Activated CD4-positive, alpha-beta T cell treated with anti-CD3 and anti-CD28 coated beads, Interleukin-2, amount 50 U/mL, for 1 hour (primary cell): ENCODE results near the gene TPST2.
A peak's percentile ranks its signal among the peaks of the same experiment; 100 is the strongest.

Source experiments
- DNase-seq: peaks from one replicate; pipeline ENCODE4 v3.0.0-alpha.2; 2020

TPST2 gene

GRCh38 chr22:26487996-26488395 is 101.9 kb downstream of the TPST2 start:
- DNase-seq = no peak

GRCh38 chr22:26486394-26486793 is 103.5 kb downstream of the TPST2 start:
- DNase-seq = no peak

- DNase-seq = no peak
Measured at GRCh38 chr22:26485806-26486390, 104.0 kb downstream of the TPST2 start.

GRCh38 chr22:26485013-26485412 is 104.9 kb downstream of the TPST2 start:
- DNase-seq = no peak

GRCh38 chr22:26484360-26484706 is 105.6 kb downstream of the TPST2 start:
- DNase-seq = no peak

GRCh38 chr22:26483439-26484359 is 106.2 kb downstream of the TPST2 start, which contains the start of the genes HPS4 and SRRD:
HPS4 (minus strand) TSS chr22:26483783; CDS start chr22:26481762, 2,021 bp downstream.
SRRD (plus strand) TSS chr22:26483877; CDS start chr22:26483891, 14 bp downstream.
- DNase-seq = peak; percentile 92

- DNase-seq = no peak
Measured at GRCh38 chr22:26483043-26483438, 106.9 kb downstream of the TPST2 start.

GRCh38 chr22:26482161-26482560 is 107.8 kb downstream of the TPST2 start:
- DNase-seq = no peak

GRCh38 chr22:26481694-26482093 is 108.2 kb downstream of the TPST2 start:
- DNase-seq = no peak

GRCh38 chr22:26481112-26481693 is 108.7 kb downstream of the TPST2 start:
- DNase-seq = no peak

- no peak for DNase-seq
Measured at GRCh38 chr22:26480611-26480932, 109.4 kb downstream of the TPST2 start.

- DNase-seq = no peak
Measured at GRCh38 chr22:26479792-26480610, 109.9 kb downstream of the TPST2 start.

- DNase-seq = no peak
Measured at GRCh38 chr22:26479043-26479791, 110.7 kb downstream of the TPST2 start.

GRCh38 chr22:26477341-26477731 is 112.6 kb downstream of the TPST2 start:
- DNase-seq = no peak

GRCh38 chr22:26476705-26477340 is 113.1 kb downstream of the TPST2 start:
- DNase-seq = no peak

- DNase-seq = no peak
Measured at GRCh38 chr22:26474682-26475081, 115.2 kb downstream of the TPST2 start.
